Prostate gland (tissue), 2 donors: Measurements from ENCODE around the gene LILRB2.

Experiments
- CTCF ChIP-seq, 4 experiments: fragments of 200-600 bp in 2 of 4; fragments of 450-650 bp in 2 of 4; sonication (generic) in 2 of 4; IDR thresholded peaks; 1 replicate in 3 of 4; 2 replicates in 1 of 4; pipeline ENCODE4 v1.5.1; 2016 to 2019; ENCODE audit warnings: antibody characterized with exemption in 4 of 4, mild to moderate bottlenecking in 2 of 4, moderate library complexity in 2 of 4
- POLR2A ChIP-seq: fragments of 450-650 bp; IDR thresholded peaks from one replicate; pipeline ENCODE4 v1.6.1; 2016; ENCODE audit warnings: antibody characterized with exemption, mild to moderate bottlenecking
- POLR2AphosphoS5 ChIP-seq: sonication (generic); formaldehyde crosslinking; IDR thresholded peaks from one replicate; pipeline ENCODE4 v1.6.1; 2017; ENCODE audit warnings: antibody characterized with exemption

DNA sequence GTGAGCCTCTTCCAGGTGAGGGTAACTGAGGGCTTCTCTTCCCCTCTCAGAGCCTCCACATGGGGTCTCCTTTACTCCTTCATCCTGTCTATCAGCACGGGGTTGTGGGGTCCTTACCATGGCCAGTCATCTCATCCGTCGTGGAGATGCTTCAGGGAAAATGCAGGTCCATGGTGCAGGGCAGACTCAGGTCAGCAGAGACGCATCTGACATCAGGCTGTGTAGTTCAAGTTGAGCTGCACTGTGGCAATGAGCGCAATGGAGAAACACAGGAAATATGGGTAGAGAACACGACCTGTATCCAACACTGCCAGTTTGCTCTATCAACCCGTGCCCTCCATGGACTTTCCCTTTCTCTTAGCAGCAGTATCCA, 18.2 kb upstream of the LILRB2 start:
- TF ChIP-seq POLR2AphosphoS5 (no peak), POLR2A (no peak), CTCF (IDR thresholded peaks at IDR 0.05) (no peak)
